ENCODE measurements around the gene HMGA1.

The HMGA1 gene

GRCh38 chr6:34236131-34236442, 586 bp upstream of the HMGA1 start:
- DNase-seq (ENCODE audit: low read depth, low spot score) = no peak
- peak overlapping the region; percentile 62 for H3K4me3 ChIP-seq (ENCODE audit: low read depth, low read length)
- no peak for TF ChIP-seq CTCF (IDR thresholded peaks at IDR 0.05; ENCODE audit: low read depth, low read length)
- in situ Hi-C loops (cut with HindIII; ENCODE audit: low sequenced_read_pairs) = no loop called here

DNA sequence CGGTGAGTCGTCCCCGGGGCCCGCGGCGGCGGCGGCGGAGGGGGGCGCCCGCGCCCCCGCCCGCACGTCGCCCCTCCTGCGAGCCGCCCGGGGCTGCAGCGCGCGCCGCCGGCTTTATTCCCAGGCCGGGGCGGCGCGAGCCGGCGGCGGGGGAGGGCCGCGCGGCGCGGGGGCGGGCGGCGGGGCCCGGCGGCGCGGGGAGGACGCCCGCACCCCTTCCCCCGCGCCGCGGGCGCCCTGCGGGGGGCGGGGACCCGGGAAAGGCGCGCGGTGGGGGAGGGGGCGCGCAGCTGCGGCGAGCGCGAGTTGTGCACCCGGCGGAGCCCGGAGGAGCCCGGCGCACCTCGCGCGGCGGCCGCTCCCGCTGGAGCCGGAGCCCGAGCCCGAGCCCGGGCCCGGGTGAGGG, 646 bp downstream of the HMGA1 start:
- in situ Hi-C loops (cut with HindIII; ENCODE audit: low sequenced_read_pairs) = no loop called here
- peak overlapping the region; percentile 68 for H3K4me3 ChIP-seq (ENCODE audit: low read depth, low read length)
- no peak for DNase-seq (ENCODE audit: low read depth, low spot score)
- TF ChIP-seq CTCF (IDR thresholded peaks at IDR 0.05; ENCODE audit: low read depth, low read length) = no peak

DNA sequence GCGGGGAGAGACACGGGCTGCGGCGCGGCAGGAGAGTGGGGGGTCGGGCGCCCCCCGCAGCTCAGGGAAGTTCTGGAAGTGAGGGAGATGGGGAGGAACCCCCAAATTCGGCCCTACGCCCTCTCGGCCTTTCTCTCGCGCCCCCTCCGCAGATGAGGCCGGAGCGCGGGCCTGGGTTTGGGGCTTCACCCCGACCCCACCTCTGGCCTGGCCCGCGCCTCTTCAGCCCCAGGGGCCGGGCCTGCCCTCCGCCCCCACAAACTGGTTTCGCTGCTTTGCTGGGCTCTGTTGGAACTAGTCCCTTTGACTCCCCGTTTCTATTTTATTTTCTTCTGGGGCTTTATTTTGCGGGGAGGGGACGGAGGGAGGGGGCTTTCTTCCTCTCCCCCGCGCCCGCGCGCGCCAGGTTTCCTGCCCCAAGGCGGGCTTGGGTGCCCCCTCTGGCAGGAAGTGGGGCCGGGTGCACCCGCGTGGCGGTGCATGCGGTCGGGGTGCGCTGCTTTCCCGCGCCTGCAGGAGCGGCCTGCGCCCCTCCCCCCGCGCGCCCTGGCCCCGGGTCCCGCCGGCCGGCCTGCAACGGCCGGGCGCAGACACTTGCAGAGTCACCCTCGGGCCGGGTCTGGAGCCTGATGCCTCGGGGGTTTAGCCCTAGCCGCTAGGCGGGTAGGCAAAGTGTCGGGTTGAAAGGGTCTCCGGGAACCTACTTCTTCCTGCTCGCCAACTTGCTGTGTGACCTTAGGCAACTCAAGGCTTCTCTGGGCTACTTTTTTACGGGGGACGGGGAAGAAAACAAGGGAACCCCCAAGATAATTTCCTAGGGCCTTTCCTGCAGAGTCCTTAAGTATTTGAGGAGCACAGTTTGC, 1.3 kb downstream of the HMGA1 start:
- in situ Hi-C loops (cut with HindIII; ENCODE audit: low sequenced_read_pairs) = no loop called here
- peak; percentile 22 for DNase-seq (ENCODE audit: low read depth, low spot score)
- H3K4me3 ChIP-seq (ENCODE audit: low read depth, low read length) = peak overlapping the region; percentile 68
- TF ChIP-seq CTCF (IDR thresholded peaks at IDR 0.05; ENCODE audit: low read depth, low read length) = peak; percentile 31

GRCh38 chr6:34238585-34239499, 2.2 kb downstream of the HMGA1 start:
- H3K4me3 ChIP-seq (ENCODE audit: low read depth, low read length) = peak overlapping the region; percentile 68
- no peak for TF ChIP-seq CTCF (IDR thresholded peaks at IDR 0.05; ENCODE audit: low read depth, low read length)
- in situ Hi-C loops (cut with HindIII; ENCODE audit: low sequenced_read_pairs) = no loop called here
- DNase-seq (ENCODE audit: low read depth, low spot score) = peak; percentile 18

DNA sequence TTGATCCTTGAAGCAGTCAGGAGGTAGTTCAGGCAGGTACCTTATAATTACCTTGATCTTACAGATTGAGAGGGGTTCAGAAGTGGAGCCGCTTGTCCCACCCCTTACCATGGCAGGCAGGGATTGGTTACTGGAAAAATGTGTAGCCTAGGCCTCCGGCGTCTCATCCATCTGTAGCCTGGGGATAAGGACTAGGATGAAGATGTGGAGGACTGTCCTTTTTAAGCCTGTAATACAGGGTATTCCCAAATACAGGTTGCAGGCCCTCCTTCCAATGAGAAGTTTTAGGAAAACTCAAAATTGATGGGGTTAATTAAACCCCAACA, 2.8 kb downstream of the HMGA1 start:
- TF ChIP-seq CTCF (IDR thresholded peaks at IDR 0.05; ENCODE audit: low read depth, low read length) = no peak
- H3K4me3 ChIP-seq (ENCODE audit: low read depth, low read length) = no peak overlapping the region
- DNase-seq (ENCODE audit: low read depth, low spot score) = no peak
- in situ Hi-C loops (cut with HindIII; ENCODE audit: low sequenced_read_pairs) = no loop called here

DNA sequence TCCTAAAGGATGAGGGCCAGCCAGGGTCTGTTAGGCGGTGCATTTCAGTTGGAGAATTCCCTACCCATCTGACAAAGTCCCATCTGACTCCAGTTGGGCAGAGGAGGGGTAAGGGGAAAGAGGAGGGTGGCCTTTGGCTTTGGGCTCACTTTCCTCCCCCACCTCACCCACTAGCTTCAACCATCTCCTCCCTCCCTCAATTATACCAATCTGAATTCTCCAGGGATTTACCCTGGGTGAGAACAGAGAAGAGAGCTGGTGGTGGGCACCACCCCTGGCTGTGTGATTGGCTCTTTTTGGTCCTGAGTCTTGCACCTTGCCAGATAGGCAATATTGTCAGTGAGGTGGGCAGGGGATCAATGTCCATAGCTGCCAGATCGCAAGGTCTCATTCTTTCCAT, 3.2 kb downstream of the HMGA1 start:
- DNase-seq (ENCODE audit: low read depth, low spot score) = no peak
- H3K4me3 ChIP-seq (ENCODE audit: low read depth, low read length) = no peak overlapping the region

More for the DNA sequence above, 3.2 kb downstream of the HMGA1 start:
- no peak for TF ChIP-seq CTCF (IDR thresholded peaks at IDR 0.05; ENCODE audit: low read depth, low read length)
- in situ Hi-C loops (cut with HindIII; ENCODE audit: low sequenced_read_pairs) = no loop called here

All from astrocyte of the spinal cord (primary cell).